ENCODE results near the gene TCF25. TPM values are rescaled to one million over a fixed set of nuclear protein-coding genes. Genes with fewer than 3 reads are reported as not detected.

TCF25 gene
- total RNA-seq, 1 donor from 2014 or later: 193 TPM

GRCh38 chr16:89944773-89945172, 71.4 kb downstream of the TCF25 start:
- Histone ChIP-seq H3K9ac (ENCODE audit: low read length) (no peak overlapping the region), H3K4me2 (ENCODE audit: low read length) (no peak overlapping the region), H3K4me3 (ENCODE audit: insufficient read depth, low read depth, low read length) (no peak overlapping the region), H3K36me3 (ENCODE audit: insufficient read depth, low read length) (no peaks in the 10 kb centered on the region), H3K4me1 (ENCODE audit: insufficient read depth, low read length) (peaks cover 11% of the 10 kb centered on the region), H3K9me3 (ENCODE audit: insufficient read depth, low read depth, low read length) (no peaks in the 10 kb centered on the region), H3K27ac (ENCODE audit: low read depth, low read length) (no peak overlapping the region), H3K27me3 (ENCODE audit: insufficient read depth, low read length) (no peaks in the 10 kb centered on the region), H3K79me2 (ENCODE audit: insufficient read depth, low read length) (peaks cover 8% of the 10 kb centered on the region), H4K20me1 (ENCODE audit: insufficient read depth, low read length) (peaks cover 4% of the 10 kb centered on the region), H2AFZ (ENCODE audit: low read depth, low read length) (no peak overlapping the region)
- no peak for DNase-seq (ENCODE audit: low read depth)
- no peak overlapping the region for H3K27ac Mint-ChIP-seq (ENCODE audit: unreplicated experiment)
- no peaks in the 10 kb centered on the region for H3K4me1 Mint-ChIP-seq (ENCODE audit: low read depth, unreplicated experiment)
- TF ChIP-seq EZH2 (IDR thresholded peaks at IDR 0.05; ENCODE audit: insufficient read depth, low read length): no peak
- TF ChIP-seq, protein P1, sequence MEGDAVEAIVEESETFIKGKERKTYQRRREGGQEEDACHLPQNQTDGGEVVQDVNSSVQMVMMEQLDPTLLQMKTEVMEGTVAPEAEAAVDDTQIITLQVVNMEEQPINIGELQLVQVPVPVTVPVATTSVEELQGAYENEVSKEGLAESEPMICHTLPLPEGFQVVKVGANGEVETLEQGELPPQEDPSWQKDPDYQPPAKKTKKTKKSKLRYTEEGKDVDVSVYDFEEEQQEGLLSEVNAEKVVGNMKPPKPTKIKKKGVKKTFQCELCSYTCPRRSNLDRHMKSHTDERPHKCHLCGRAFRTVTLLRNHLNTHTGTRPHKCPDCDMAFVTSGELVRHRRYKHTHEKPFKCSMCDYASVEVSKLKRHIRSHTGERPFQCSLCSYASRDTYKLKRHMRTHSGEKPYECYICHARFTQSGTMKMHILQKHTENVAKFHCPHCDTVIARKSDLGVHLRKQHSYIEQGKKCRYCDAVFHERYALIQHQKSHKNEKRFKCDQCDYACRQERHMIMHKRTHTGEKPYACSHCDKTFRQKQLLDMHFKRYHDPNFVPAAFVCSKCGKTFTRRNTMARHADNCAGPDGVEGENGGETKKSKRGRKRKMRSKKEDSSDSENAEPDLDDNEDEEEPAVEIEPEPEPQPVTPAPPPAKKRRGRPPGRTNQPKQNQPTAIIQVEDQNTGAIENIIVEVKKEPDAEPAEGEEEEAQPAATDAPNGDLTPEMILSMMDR (IDR thresholded peaks at IDR 0.05; ENCODE audit: insufficient read depth, low read depth, low read length): no peak
- H3K27me3 Mint-ChIP-seq (ENCODE audit: low read depth, unreplicated experiment): peaks cover 16% of the 10 kb centered on the region
- H3K4me3 Mint-ChIP-seq (ENCODE audit: unreplicated experiment): no peak overlapping the region
- H3K36me3 Mint-ChIP-seq (ENCODE audit: low read depth, unreplicated experiment): peaks cover 7% of the 10 kb centered on the region
- H3K9me3 Mint-ChIP-seq (ENCODE audit: unreplicated experiment): no peaks in the 10 kb centered on the region
- FAIRE-seq: no peak

DNA sequence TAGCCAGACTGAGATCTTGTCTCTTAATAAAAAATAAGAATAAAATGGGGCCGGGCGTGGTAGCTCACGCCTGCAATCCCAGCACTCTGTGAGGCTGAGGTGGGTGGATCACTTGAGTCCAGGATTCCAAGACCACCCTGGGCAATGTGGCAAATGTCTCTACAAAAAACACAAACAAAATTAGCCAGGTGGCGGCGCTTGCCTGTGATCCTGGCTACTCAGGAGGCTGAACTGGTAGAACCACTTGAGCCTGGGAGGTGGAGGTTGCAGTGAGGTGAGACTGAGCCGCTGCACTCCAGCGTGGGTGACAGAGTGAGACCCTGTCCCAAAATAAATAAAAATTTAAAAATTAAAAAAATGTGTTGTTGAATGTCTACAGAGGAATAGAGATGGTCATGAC, 72.3 kb downstream of the TCF25 start:
- Histone ChIP-seq H3K4me1 (ENCODE audit: insufficient read depth, low read length) (peaks cover 11% of the 10 kb centered on the region), H3K36me3 (ENCODE audit: insufficient read depth, low read length) (no peaks in the 10 kb centered on the region), H3K79me2 (ENCODE audit: insufficient read depth, low read length) (peaks cover 10% of the 10 kb centered on the region), H4K20me1 (ENCODE audit: insufficient read depth, low read length) (peaks cover 8% of the 10 kb centered on the region), H3K27me3 (ENCODE audit: insufficient read depth, low read length) (no peaks in the 10 kb centered on the region), H3K4me2 (ENCODE audit: low read length) (no peak overlapping the region), H3K9ac (ENCODE audit: low read length) (no peak overlapping the region), H3K4me3 (ENCODE audit: insufficient read depth, low read depth, low read length) (no peak overlapping the region), H2AFZ (ENCODE audit: low read depth, low read length) (no peak overlapping the region), H3K27ac (ENCODE audit: low read depth, low read length) (no peak overlapping the region), H3K9me3 (ENCODE audit: insufficient read depth, low read depth, low read length) (no peaks in the 10 kb centered on the region)
- Mint-ChIP-seq H3K36me3 (ENCODE audit: low read depth, unreplicated experiment) (peaks cover 7% of the 10 kb centered on the region), H3K27ac (ENCODE audit: unreplicated experiment) (no peak overlapping the region), H3K9me3 (ENCODE audit: unreplicated experiment) (no peaks in the 10 kb centered on the region), H3K4me1 (ENCODE audit: low read depth, unreplicated experiment) (no peaks in the 10 kb centered on the region), H3K27me3 (ENCODE audit: low read depth, unreplicated experiment) (peaks cover 16% of the 10 kb centered on the region), H3K4me3 (ENCODE audit: unreplicated experiment) (no peak overlapping the region)
- DNase-seq (ENCODE audit: low read depth) (no peak), FAIRE-seq (no peak)
- no peak for TF ChIP-seq EZH2 (IDR thresholded peaks at IDR 0.05; ENCODE audit: insufficient read depth, low read length)
- TF ChIP-seq, protein P1 (IDR thresholded peaks at IDR 0.05; ENCODE audit: insufficient read depth, low read depth, low read length): no peak

- H3K4me1 ChIP-seq (ENCODE audit: insufficient read depth, low read length): peaks cover 11% of the 10 kb centered on the region
- H4K20me1 ChIP-seq (ENCODE audit: insufficient read depth, low read length): peaks cover 12% of the 10 kb centered on the region
- H3K9ac ChIP-seq (ENCODE audit: low read length): no peak overlapping the region
- H3K9me3 ChIP-seq (ENCODE audit: insufficient read depth, low read depth, low read length): no peaks in the 10 kb centered on the region
- no peak overlapping the region for H3K4me3 Mint-ChIP-seq (ENCODE audit: unreplicated experiment)
- H3K9me3 Mint-ChIP-seq (ENCODE audit: unreplicated experiment): no peaks in the 10 kb centered on the region
- peaks cover 13% of the 10 kb centered on the region for H3K79me2 ChIP-seq (ENCODE audit: insufficient read depth, low read length)
- H3K36me3 ChIP-seq (ENCODE audit: insufficient read depth, low read length): no peaks in the 10 kb centered on the region
- no peak overlapping the region for H3K27ac ChIP-seq (ENCODE audit: low read depth, low read length)
- FAIRE-seq (no peak), DNase-seq (ENCODE audit: low read depth) (no peak)
- no peak overlapping the region for H3K4me2 ChIP-seq (ENCODE audit: low read length)
- H3K27me3 Mint-ChIP-seq (ENCODE audit: low read depth, unreplicated experiment): peaks cover 16% of the 10 kb centered on the region
- no peak overlapping the region for H3K4me3 ChIP-seq (ENCODE audit: insufficient read depth, low read depth, low read length)
- TF ChIP-seq, protein P1 (IDR thresholded peaks at IDR 0.05; ENCODE audit: insufficient read depth, low read depth, low read length): no peak
- no peak for TF ChIP-seq EZH2 (IDR thresholded peaks at IDR 0.05; ENCODE audit: insufficient read depth, low read length)
- H3K27ac Mint-ChIP-seq (ENCODE audit: unreplicated experiment): no peak overlapping the region
- H3K4me1 Mint-ChIP-seq (ENCODE audit: low read depth, unreplicated experiment): no peaks in the 10 kb centered on the region
- H3K27me3 ChIP-seq (ENCODE audit: insufficient read depth, low read length): no peaks in the 10 kb centered on the region
- peaks cover 7% of the 10 kb centered on the region for H3K36me3 Mint-ChIP-seq (ENCODE audit: low read depth, unreplicated experiment)
- no peak overlapping the region for H2AFZ ChIP-seq (ENCODE audit: low read depth, low read length)
These were observed 73.1 kb downstream of the TCF25 start for GRCh38 chr16:89946515-89946914.

Data from astrocyte (in vitro differentiated cells and primary cell).